ENCODE data around the gene NAXE. TPM values are rescaled to one million over a fixed set of nuclear protein-coding genes. Genes with fewer than 3 reads are reported as not detected.

The NAXE gene
- total and polyA plus RNA-seq, 12 donors, result 49.4 to 132 (median 101) TPM

- TF ChIP-seq, protein P1, sequence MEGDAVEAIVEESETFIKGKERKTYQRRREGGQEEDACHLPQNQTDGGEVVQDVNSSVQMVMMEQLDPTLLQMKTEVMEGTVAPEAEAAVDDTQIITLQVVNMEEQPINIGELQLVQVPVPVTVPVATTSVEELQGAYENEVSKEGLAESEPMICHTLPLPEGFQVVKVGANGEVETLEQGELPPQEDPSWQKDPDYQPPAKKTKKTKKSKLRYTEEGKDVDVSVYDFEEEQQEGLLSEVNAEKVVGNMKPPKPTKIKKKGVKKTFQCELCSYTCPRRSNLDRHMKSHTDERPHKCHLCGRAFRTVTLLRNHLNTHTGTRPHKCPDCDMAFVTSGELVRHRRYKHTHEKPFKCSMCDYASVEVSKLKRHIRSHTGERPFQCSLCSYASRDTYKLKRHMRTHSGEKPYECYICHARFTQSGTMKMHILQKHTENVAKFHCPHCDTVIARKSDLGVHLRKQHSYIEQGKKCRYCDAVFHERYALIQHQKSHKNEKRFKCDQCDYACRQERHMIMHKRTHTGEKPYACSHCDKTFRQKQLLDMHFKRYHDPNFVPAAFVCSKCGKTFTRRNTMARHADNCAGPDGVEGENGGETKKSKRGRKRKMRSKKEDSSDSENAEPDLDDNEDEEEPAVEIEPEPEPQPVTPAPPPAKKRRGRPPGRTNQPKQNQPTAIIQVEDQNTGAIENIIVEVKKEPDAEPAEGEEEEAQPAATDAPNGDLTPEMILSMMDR (IDR thresholded peaks at IDR 0.05), result no peak
- no peak for TF ChIP-seq POLR2A (IDR thresholded peaks at IDR 0.05)
These were observed 1.5 kb downstream of the NAXE start for GRCh38 chr1:156592910-156593660.

DNA sequence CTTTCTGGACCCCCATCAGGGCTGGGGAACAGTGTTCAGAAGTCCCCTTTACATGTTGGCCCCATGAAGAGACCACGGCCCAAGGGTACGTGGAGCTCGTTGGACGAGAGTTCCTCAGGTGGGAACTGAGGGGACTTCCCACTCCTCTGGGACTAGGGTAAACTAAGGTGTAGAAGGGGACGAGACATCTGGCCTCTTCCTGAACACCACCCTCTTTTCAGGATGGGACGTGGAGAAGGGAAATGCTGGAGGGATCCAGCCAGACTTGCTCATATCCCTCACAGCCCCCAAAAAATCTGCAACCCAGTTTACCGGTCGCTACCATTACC is 2.0 kb downstream of the NAXE start:
- no peaks in the 10 kb centered on the region for H3K9me3 ChIP-seq (replicated peaks in 1 of 3)
- H3K4me1 ChIP-seq (replicated peaks in 1 of 2), result peaks cover 6 to 13% of the 10 kb centered on the region in 2 donors
- no peak overlapping the region for H3K4me3 ChIP-seq
- TF ChIP-seq POLR2A (IDR thresholded peaks at IDR 0.05), result no peak
- TF ChIP-seq, protein P1 (IDR thresholded peaks at IDR 0.05), result no peak
- peaks cover 0 to 42% of the 10 kb centered on the region in 2 donors for H3K36me3 ChIP-seq (replicated peaks in 1 of 2)
- 88 to 100% (median 90%) methylated on average over 8 of the region's 8 CpGs for WGBS, 4 donors
- intact Hi-C loops (cut with DNase I), result no loop called here
- no peaks in the 10 kb centered on the region for H3K27me3 ChIP-seq
- DNase-seq, result no peak
- no peak overlapping the region for H3K27ac ChIP-seq

More at GRCh38 chr1:156592910-156593660, 1.5 kb downstream of the NAXE start:
- intact Hi-C loops (cut with DNase I), result no loop called here
- Histone ChIP-seq H3K4me1 (replicated peaks in 1 of 2) (peaks cover 6 to 13% of the 10 kb centered on the region in 2 donors), H3K9me3 (replicated peaks in 1 of 3) (no peaks in the 10 kb centered on the region), H3K27ac (no peak overlapping the region), H3K4me3 (no peak overlapping the region), H3K36me3 (replicated peaks in 1 of 2) (peaks cover 0 to 37% of the 10 kb centered on the region in 2 donors), H3K27me3 (no peaks in the 10 kb centered on the region)
- DNase-seq, result no peak
- 60 to 83% (median 76%) methylated on average over 7 to 8 of the region's 8 CpGs for WGBS, 4 donors

GRCh38 chr1:156594190-156594589 is 2.6 kb downstream of the NAXE start:
- Histone ChIP-seq H3K27ac (no peak overlapping the region), H3K4me3 (no peak overlapping the region), H3K4me1 (replicated peaks in 1 of 2) (peaks cover 6 to 13% of the 10 kb centered on the region in 2 donors), H3K36me3 (replicated peaks in 1 of 2) (peaks cover 0 to 42% of the 10 kb centered on the region in 2 donors), H3K27me3 (no peaks in the 10 kb centered on the region), H3K9me3 (replicated peaks in 1 of 3) (no peaks in the 10 kb centered on the region)
- intact Hi-C loops (cut with DNase I), result no loop called here
- WGBS, 4 donors, result 77 to 93% (median 87%) methylated on average over 3 of the region's 3 CpGs
- no peak for DNase-seq
- TF ChIP-seq POLR2A (IDR thresholded peaks at IDR 0.05), result no peak
- TF ChIP-seq, protein P1 (IDR thresholded peaks at IDR 0.05), result no peak

- WGBS, 4 donors, result 81 to 93% (median 89%) methylated on average over 2 of the region's 2 CpGs
- Histone ChIP-seq H3K4me3 (no peak overlapping the region), H3K36me3 (replicated peaks in 1 of 2) (peaks cover 0 to 42% of the 10 kb centered on the region in 2 donors), H3K27ac (no peak overlapping the region), H3K9me3 (replicated peaks in 1 of 3) (no peaks in the 10 kb centered on the region), H3K4me1 (replicated peaks in 1 of 2) (peaks cover 6 to 14% of the 10 kb centered on the region in 2 donors), H3K27me3 (no peaks in the 10 kb centered on the region)
- DNase-seq, result no peak
- TF ChIP-seq POLR2A (IDR thresholded peaks at IDR 0.05), result no peak
- TF ChIP-seq, protein P1 (IDR thresholded peaks at IDR 0.05), result no peak
- intact Hi-C loops (cut with DNase I), result loop anchor here in 1 of 2 donors (5.0 kb wide), 1 partner anchor 143 kb away; no protein-coding TSS in a partner anchor
These were observed 3.4 kb downstream of the NAXE start for GRCh38 chr1:156595016-156595415.
